PC-3 (cell line): ENCODE measurements around the gene FBXL7.

Experiments used
- CTCF ChIP-seq: fragments of 300-600 bp; sonication (generic); conservative IDR thresholded peaks from 2 replicates; pipeline ENCODE4 v1.5.1; 2017; ENCODE audit warnings: antibody characterized with exemption, low read depth, mild to moderate bottlenecking, low read length
- EZH2 ChIP-seq: fragments of 300-600 bp; sonication (generic); IDR thresholded peaks from one replicate; pipeline ENCODE4 v1.6.1; 2017; ENCODE audit warnings: antibody characterized with exemption, mild to moderate bottlenecking, low read length; ENCODE audit not compliant: unreplicated experiment

GRCh38 chr5:15983392-15983791 is 483.4 kb downstream of the FBXL7 start:
- no peak for TF ChIP-seq CTCF
- no peak for TF ChIP-seq EZH2
